Raji (cell line): ENCODE data around the gene ARMC5.

Source experiments
- POLR2A ChIP-seq: IDR thresholded peaks from 2 replicates; pipeline ENCODE4 v1.6.1; 2011; ENCODE audit warnings: low read depth, low read length, control low read depth; ENCODE audit not compliant: insufficient read depth

ARMC5 gene

GRCh38 chr16:31477220-31478216 lies 18.2 kb downstream of the ARMC5 start:
- no peak for TF ChIP-seq POLR2A

GRCh38 chr16:31478956-31479355 lies 19.7 kb downstream of the ARMC5 start:
- TF ChIP-seq POLR2A, result no peak

GRCh38 chr16:31479751-31480150 lies 20.4 kb downstream of the ARMC5 start:
- TF ChIP-seq POLR2A, result no peak

- TF ChIP-seq POLR2A, result no peak
Measured at GRCh38 chr16:31480851-31481536, 21.7 kb downstream of the ARMC5 start.

GRCh38 chr16:31483081-31483480 lies 23.8 kb downstream of the ARMC5 start, which contains the start of gene SLC5A2:
TSS of gene SLC5A2 (plus strand) at chr16:31483123. CDS start at chr16:31483137, 14 bp downstream.
- TF ChIP-seq POLR2A, result no peak

GRCh38 chr16:31484491-31485171 lies 25.3 kb downstream of the ARMC5 start:
- no peak for TF ChIP-seq POLR2A

GRCh38 chr16:31485571-31485970 lies 26.3 kb downstream of the ARMC5 start:
- TF ChIP-seq POLR2A, result no peak

GRCh38 chr16:31486045-31486444 lies 26.7 kb downstream of the ARMC5 start:
- no peak for TF ChIP-seq POLR2A

GRCh38 chr16:31487071-31487719 lies 27.9 kb downstream of the ARMC5 start:
- no peak for TF ChIP-seq POLR2A

GRCh38 chr16:31487720-31488467 lies 28.6 kb downstream of the ARMC5 start:
- TF ChIP-seq POLR2A, result no peak

GRCh38 chr16:31488468-31489297 lies 29.4 kb downstream of the ARMC5 start:
- no peak for TF ChIP-seq POLR2A

- TF ChIP-seq POLR2A, result no peak
Measured at GRCh38 chr16:31489298-31489564, 29.9 kb downstream of the ARMC5 start.
